HepG2 (cell line): Measurements from ENCODE around the gene CFAP61. TPM values are rescaled to one million over a fixed set of nuclear protein-coding genes. Genes with fewer than 3 reads are reported as not detected.
A peak's percentile ranks its signal among the peaks of the same experiment; 100 is the strongest.

Experiments
- ASH2L ChIP-seq: fragments of 300-600, 200-600 bp; sonication (generic); IDR thresholded peaks from 2 replicates; pipeline ENCODE4 v1.7.0; 2017; ENCODE audit warnings: low read depth, mild to moderate bottlenecking, moderate library complexity, mixed read lengths, low read length; ENCODE audit not compliant: insufficient read length
- EED ChIP-seq: sonication (generic); formaldehyde crosslinking; IDR thresholded peaks from 2 replicates; pipeline ENCODE4 v1.5.0; 2020; ENCODE audit warnings: mild to moderate bottlenecking, missing genetic modification reagents
- MTF1 ChIP-seq: sonication (generic); formaldehyde crosslinking; IDR thresholded peaks from 2 replicates; pipeline ENCODE4 v1.5.0; 2020; ENCODE audit warnings: missing genetic modification reagents
- NFIB ChIP-seq: sonication (generic); formaldehyde crosslinking; IDR thresholded peaks from 2 replicates; pipeline ENCODE4 v1.9.0; 2021; ENCODE audit warnings: missing genetic modification reagents, mild to moderate bottlenecking, borderline replicate concordance
- NRL ChIP-seq: sonication (generic); formaldehyde crosslinking; IDR thresholded peaks from 2 replicates; pipeline ENCODE4 v1.5.0; 2020; ENCODE audit warnings: missing genetic modification reagents, mild to moderate bottlenecking, moderate library complexity, borderline replicate concordance
- PAX8 ChIP-seq: sonication (generic); formaldehyde crosslinking; IDR thresholded peaks from 2 replicates; pipeline ENCODE4 v1.8.0; 2022; ENCODE audit warnings: mild to moderate bottlenecking, missing genetic modification reagents, borderline replicate concordance
- PBX2 ChIP-seq: IDR thresholded peaks from 2 replicates; pipeline ENCODE4 v1.6.1; 2016; ENCODE audit warnings: control low read depth
- RAD51 ChIP-seq: fragments of 450-650 bp; IDR thresholded peaks from 2 replicates; pipeline ENCODE4 v1.6.1; 2016; ENCODE audit warnings: borderline replicate concordance
- SP2 ChIP-seq: sonication (generic); formaldehyde crosslinking; IDR thresholded peaks from 2 replicates; pipeline ENCODE4 v1.5.1; 2020; ENCODE audit warnings: mild to moderate bottlenecking, missing genetic modification reagents
- THYN1 ChIP-seq: sonication (generic); formaldehyde crosslinking; IDR thresholded peaks from 2 replicates; pipeline ENCODE4 v1.8.1; 2023; ENCODE audit warnings: low read depth, mild to moderate bottlenecking, moderate library complexity, missing genetic modification reagents, borderline replicate concordance
- ZNF235 ChIP-seq: sonication (generic); formaldehyde crosslinking; IDR thresholded peaks from 2 replicates; pipeline ENCODE4 v1.8.1; 2023; ENCODE audit warnings: mild to moderate bottlenecking, missing genetic modification reagents, borderline replicate concordance
- ZNF276 ChIP-seq: sonication (generic); formaldehyde crosslinking; IDR thresholded peaks from 2 replicates; pipeline ENCODE4 v1.4.0; 2020; ENCODE audit warnings: mild to moderate bottlenecking, low read depth, missing genetic modification reagents
- ZNF788 ChIP-seq: sonication (generic); formaldehyde crosslinking; IDR thresholded peaks from 2 replicates; pipeline ENCODE4 v1.5.0; 2020; ENCODE audit warnings: mild to moderate bottlenecking, missing genetic modification reagents, borderline replicate concordance
- polyA plus RNA-seq, 8 experiments: library from polyadenylated mRNA; depleted of rRNA in 3 of 8; stranded (reverse) in 7 of 8; unstranded in 1 of 8; fragments of >200 nt; fragmentation: Illumina TruSeq in 4 of 8; extraction: Trizol in 4 of 8; gene quantifications; 2 replicates each; pipeline versions ENCODE4 v1.2.1 to v1.2.3, GENCODE V29; 2011 to 2016; ENCODE audit warnings: low read depth in 4 of 8, missing spikeins in 1 of 8, mixed read lengths in 1 of 8; ENCODE audit not compliant: insufficient read depth in 1 of 8
- total RNA-seq, 5 experiments: library from RNA; depleted of rRNA; stranded (reverse); fragments of >200 nt; fragmentation: Illumina TruSeq; extraction: Trizol; gene quantifications; 2 replicates each; pipeline ENCODE4 v1.2.3, GENCODE V29; 2016; ENCODE audit warnings: low read depth in 1 of 5

The CFAP61 gene
- total and polyA plus RNA-seq, 2 of the 13 experiments (the other 11 are each of a cell fraction or from before 2014, with no cell fraction given), result 0.27 TPM; not detected in 1

- no peak for TF ChIP-seq ASH2L
- no peak for TF ChIP-seq PBX2 (CRISPR knock-in tag)
- TF ChIP-seq ZNF235 (CRISPR knock-in tag), result peak; percentile 83; the same call in 1 of the 2 replicates
- TF ChIP-seq ZNF788 (CRISPR knock-in tag), result no peak
- TF ChIP-seq EED (CRISPR knock-in tag), result peak; percentile 44; the same call in 1 of the 2 replicates
- TF ChIP-seq SP2, result no peak
- no peak for TF ChIP-seq THYN1 (CRISPR knock-in tag)
- no peak for TF ChIP-seq NFIB (CRISPR knock-in tag)
- no peak for TF ChIP-seq MTF1 (CRISPR knock-in tag)
- TF ChIP-seq PAX8 (CRISPR knock-in tag), result no peak
- no peak for TF ChIP-seq NRL (CRISPR knock-in tag)
- no peak for TF ChIP-seq ZNF276
- TF ChIP-seq RAD51, result no peak
Observed at GRCh38 chr20:20363799-20364592, 311.7 kb downstream of the CFAP61 start (continued).
